UCSD-AML1 (cell line): Measurements from ENCODE around the gene MEIOC.

ENCODE experiments used
- DNase-seq: peaks from one replicate; lab custom pipeline; 2025; ENCODE audit not compliant: unreplicated experiment; lab: John Stamatoyannopoulos, UW

The MEIOC gene

GRCh38 chr17:44707755-44708400, 51.6 kb downstream of the MEIOC start:
- no peak for DNase-seq

- DNase-seq, result peak; percentile 80
These were observed 52.4 kb downstream of the MEIOC start, which contains the start of gene DBF4B for GRCh38 chr17:44708401-44709263. DBF4B (plus strand) TSS chr17:44708665; CDS start chr17:44708821, 156 bp downstream.

GRCh38 chr17:44719444-44719843, 63.2 kb downstream of the MEIOC start:
- no peak for DNase-seq

- DNase-seq, result no peak
These were observed 66.0 kb downstream of the MEIOC start for GRCh38 chr17:44722254-44722653.
